ENCODE results near the gene CDC25C.

- TF ChIP-seq POLR2A (IDR thresholded peaks at IDR 0.05; ENCODE audit: borderline replicate concordance, extremely low read depth, insufficient read depth, insufficient read length), result no peak
- peak; percentile 30 to 56 (median 30); a peak in 3 of 6 replicates for TF ChIP-seq CTCF (IDR thresholded peaks at IDR 0.05 in 2 of 3, conservative IDR thresholded peaks at IDR 0.05 in 1 of 3; ENCODE audit: borderline replicate concordance in 1 of 3, insufficient read depth in 1 of 3, low read depth in 2 of 3, low read length in 2 of 3)
- TF ChIP-seq EZH2 (IDR thresholded peaks at IDR 0.05), result no peak
- no peak for TF ChIP-seq REST (IDR thresholded peaks at IDR 0.05; ENCODE audit: low read depth)
- no peak for TF ChIP-seq MAX (IDR thresholded peaks at IDR 0.05)
- TF ChIP-seq YY1 (IDR thresholded peaks at IDR 0.05; ENCODE audit: extremely low read depth, insufficient replicate concordance, low read depth, low read length), result peak; percentile 51
- peak; percentile 11; the same call in 1 of the 2 replicates for TF ChIP-seq POLR2AphosphoS5 (IDR thresholded peaks at IDR 0.05; ENCODE audit: low read depth, low read length)
- TF ChIP-seq RAD21 (IDR thresholded peaks at IDR 0.05; ENCODE audit: low read depth), result no peak
These were observed 21.3 kb upstream of the CDC25C start for GRCh38 chr5:138352722-138353559.
